Activated B cell treated with CpG ODN at 0.5 μM for 24 hours (primary cell): ENCODE results near the gene FGD5. TPM values are rescaled to one million over a fixed set of nuclear protein-coding genes. Genes with fewer than 3 reads are reported as not detected.

Experiments
- ATAC-seq: fragments of 200-7000 bp; cut with Tn5 transposase; one replicate; pipeline ENCODE4 v1.10.0; 2021; ENCODE audit warnings: low read depth, mild to moderate bottlenecking, moderate library complexity
- CTCF ChIA-PET: fragments of 350-600 bp; sonication (Branson Sonifier 250); formaldehyde crosslinking; loops from one replicate; lab custom pipeline; 2021; ENCODE audit warnings: antibody characterized with exemption; lab: Charles Lee
- POLR2A ChIA-PET: fragments of 350-600 bp; sonication (Branson Sonifier 250); formaldehyde crosslinking; loops from one replicate; lab custom pipeline; 2021; ENCODE audit warnings: antibody characterized with exemption; lab: Charles Lee
- DNase-seq: peaks from one replicate; pipeline ENCODE4 v3.0.0; 2022
- H3K27ac Mint-ChIP-seq: one replicate; pipeline ENCODE4 v1.8.0; 2020; ENCODE audit warnings: mixed read lengths
- H3K27me3 Mint-ChIP-seq: one replicate; pipeline ENCODE4 v1.8.0; 2021; ENCODE audit warnings: mixed read lengths
- H3K36me3 Mint-ChIP-seq: one replicate; pipeline ENCODE4 v1.8.0; 2021; ENCODE audit warnings: low read depth, mixed read lengths
- H3K4me1 Mint-ChIP-seq: one replicate; pipeline ENCODE4 v1.8.0; 2021; ENCODE audit warnings: mixed read lengths
- H3K4me3 Mint-ChIP-seq: one replicate; pipeline ENCODE4 v1.8.0; 2020; ENCODE audit warnings: mild to moderate bottlenecking, mixed read lengths
- H3K9me3 Mint-ChIP-seq: one replicate; pipeline ENCODE4 v1.8.0; 2020; ENCODE audit warnings: mixed read lengths
- CTCF ChIP-seq: fragments of 200-600 bp; IDR thresholded peaks from one replicate; pipeline ENCODE4 v1.8.0; 2022; ENCODE audit warnings: antibody characterized with exemption, mild to moderate bottlenecking
- intact Hi-C: fragments of 100-400 bp; cut with micrococcal nuclease; formaldehyde crosslinking; loops from one replicate; pipeline ENCODE4 v1.15.1; 2024
- total RNA-seq: library from RNA; stranded (reverse); gene quantifications from 2 replicates; pipeline ENCODE4 v1.2.3, GENCODE V29; 2022

The FGD5 gene
- total RNA-seq, 1 donor from 2014 or later = not detected

GRCh38 chr3:14831916-14832450 is 13.2 kb downstream of the FGD5 start:
- ChIA-PET POLR2A (no interaction called here), CTCF (no interaction called here)
- H3K27me3 Mint-ChIP-seq = peaks cover 29% of the 10 kb centered on the region
- no peak for TF ChIP-seq CTCF
- H3K9me3 Mint-ChIP-seq = no peaks in the 10 kb centered on the region
- H3K4me3 Mint-ChIP-seq = no peak overlapping the region
- H3K4me1 Mint-ChIP-seq = no peaks in the 10 kb centered on the region
- no peaks in the 10 kb centered on the region for H3K36me3 Mint-ChIP-seq
- ATAC-seq (no peak), DNase-seq (no peak)
- intact Hi-C loops = no loop called here
- no peak overlapping the region for H3K27ac Mint-ChIP-seq

GRCh38 chr3:14832975-14833722 is 14.4 kb downstream of the FGD5 start:
- ATAC-seq (no peak), DNase-seq (no peak)
- Mint-ChIP-seq H3K36me3 (no peaks in the 10 kb centered on the region), H3K27ac (no peak overlapping the region), H3K4me1 (no peaks in the 10 kb centered on the region), H3K9me3 (no peaks in the 10 kb centered on the region), H3K27me3 (peaks cover 22% of the 10 kb centered on the region), H3K4me3 (no peak overlapping the region)
- intact Hi-C loops = no loop called here
- POLR2A ChIA-PET = no interaction called here
- no peak for TF ChIP-seq CTCF
- CTCF ChIA-PET = no interaction called here

GRCh38 chr3:14834121-14834520 is 15.4 kb downstream of the FGD5 start:
- intact Hi-C loops = no loop called here
- Mint-ChIP-seq H3K4me1 (no peaks in the 10 kb centered on the region), H3K9me3 (no peaks in the 10 kb centered on the region), H3K36me3 (no peaks in the 10 kb centered on the region), H3K4me3 (no peak overlapping the region), H3K27ac (no peak overlapping the region), H3K27me3 (peaks cover 15% of the 10 kb centered on the region)
- no peak for ATAC-seq
- TF ChIP-seq CTCF = no peak
- no peak for DNase-seq
- POLR2A ChIA-PET = no interaction called here
- CTCF ChIA-PET = no interaction called here

GRCh38 chr3:14834807-14835466 is 16.2 kb downstream of the FGD5 start:
- H3K27me3 Mint-ChIP-seq = peaks cover 16% of the 10 kb centered on the region
- no peaks in the 10 kb centered on the region for H3K36me3 Mint-ChIP-seq
- no peak for DNase-seq
- intact Hi-C loops = no loop called here
- no peaks in the 10 kb centered on the region for H3K9me3 Mint-ChIP-seq
- H3K4me1 Mint-ChIP-seq = no peaks in the 10 kb centered on the region
- ChIA-PET POLR2A (no interaction called here), CTCF (no interaction called here)
- ATAC-seq = no peak
- no peak overlapping the region for H3K27ac Mint-ChIP-seq
- TF ChIP-seq CTCF = no peak
- H3K4me3 Mint-ChIP-seq = no peak overlapping the region

GRCh38 chr3:14836049-14836468 is 17.3 kb downstream of the FGD5 start:
- DNase-seq (no peak), ATAC-seq (no peak)
- Mint-ChIP-seq H3K4me3 (no peak overlapping the region), H3K4me1 (no peaks in the 10 kb centered on the region), H3K9me3 (no peaks in the 10 kb centered on the region), H3K27ac (no peak overlapping the region), H3K27me3 (peaks cover 10% of the 10 kb centered on the region), H3K36me3 (no peaks in the 10 kb centered on the region)
- CTCF ChIA-PET = no interaction called here
- no peak for TF ChIP-seq CTCF
- POLR2A ChIA-PET = no interaction called here
- intact Hi-C loops = no loop called here
